Tibial nerve (tissue), 4 donors: Measurements from ENCODE around the gene BAIAP2. TPM values are rescaled to one million over a fixed set of nuclear protein-coding genes. Genes with fewer than 3 reads are reported as not detected.

Experiments used
- DNase-seq, 2 donors: peaks; one replicate each; pipeline ENCODE4 v3.0.0-alpha.2; 2019; ENCODE audit warnings: low spot score in 2 of 2
- H3K27ac ChIP-seq, 4 donors: fragments of 200-600 bp; sonication (generic) in 3 of 4; one replicate each; pipeline ENCODE4 v1.5.1; 2017 to 2019; ENCODE audit warnings: mild to moderate bottlenecking in 1 of 4
- H3K27me3 ChIP-seq, 2 donors: fragments of 200-600 bp; sonication (generic) in 1 of 2; one replicate each; pipeline versions ENCODE4 v1.5.1 to v1.6.0; 2017 to 2019
- H3K36me3 ChIP-seq, 3 donors: fragments of 200-600 bp; sonication (generic); one replicate each; pipeline ENCODE4 v1.5.1; 2018 to 2019
- H3K4me1 ChIP-seq, 4 donors: fragments of 200-600 bp; sonication (generic) in 3 of 4; one replicate each; pipeline ENCODE4 v1.5.1; 2017 to 2019
- H3K4me3 ChIP-seq, 4 donors: fragments of 200-600 bp; sonication (generic) in 3 of 4; one replicate each; pipeline ENCODE4 v1.5.1; 2017 to 2019; ENCODE audit warnings: mild to moderate bottlenecking in 1 of 4, moderate library complexity in 1 of 4
- H3K9me3 ChIP-seq, 4 donors: fragments of 200-600 bp; sonication (generic) in 3 of 4; one replicate each; pipeline ENCODE4 v1.5.1; 2017 to 2019
- CTCF ChIP-seq, 5 experiments: fragments of 200-600 bp in 3 of 5; fragments of 450-650 bp in 2 of 5; sonication (generic) in 3 of 5; IDR thresholded peaks; one replicate each; pipeline ENCODE4 v1.5.1; 2016 to 2019; ENCODE audit warnings: antibody characterized with exemption in 5 of 5, mild to moderate bottlenecking in 3 of 5, moderate library complexity in 2 of 5
- EP300 ChIP-seq, 2 donors: sonication (generic); formaldehyde crosslinking; IDR thresholded peaks; one replicate each; pipeline ENCODE4 v1.6.1; 2017; ENCODE audit warnings: antibody characterized with exemption in 2 of 2, mild to moderate bottlenecking in 1 of 2
- POLR2A ChIP-seq, 2 donors: fragments of 450-650 bp; IDR thresholded peaks; one replicate each; pipeline ENCODE4 v1.6.1; 2017; ENCODE audit warnings: antibody characterized with exemption in 2 of 2, mild to moderate bottlenecking in 2 of 2, moderate library complexity in 2 of 2
- WGBS, 2 donors: methylation state at CpG; one replicate each; pipeline ENCODE4 v1.1.5; 2018; 5-methylcytosine and 5-hydroxymethylcytosine counted together
- total RNA-seq, 4 donors: library from RNA; depleted of rRNA; stranded (reverse); fragments of >200 nt; gene quantifications; one replicate each; pipeline ENCODE4 v1.1.0, GENCODE V29; 2016

The BAIAP2 gene
- total RNA-seq, 4 donors from 2014 or later: 49.5 to 81.2 (median 66.9) TPM

DNA sequence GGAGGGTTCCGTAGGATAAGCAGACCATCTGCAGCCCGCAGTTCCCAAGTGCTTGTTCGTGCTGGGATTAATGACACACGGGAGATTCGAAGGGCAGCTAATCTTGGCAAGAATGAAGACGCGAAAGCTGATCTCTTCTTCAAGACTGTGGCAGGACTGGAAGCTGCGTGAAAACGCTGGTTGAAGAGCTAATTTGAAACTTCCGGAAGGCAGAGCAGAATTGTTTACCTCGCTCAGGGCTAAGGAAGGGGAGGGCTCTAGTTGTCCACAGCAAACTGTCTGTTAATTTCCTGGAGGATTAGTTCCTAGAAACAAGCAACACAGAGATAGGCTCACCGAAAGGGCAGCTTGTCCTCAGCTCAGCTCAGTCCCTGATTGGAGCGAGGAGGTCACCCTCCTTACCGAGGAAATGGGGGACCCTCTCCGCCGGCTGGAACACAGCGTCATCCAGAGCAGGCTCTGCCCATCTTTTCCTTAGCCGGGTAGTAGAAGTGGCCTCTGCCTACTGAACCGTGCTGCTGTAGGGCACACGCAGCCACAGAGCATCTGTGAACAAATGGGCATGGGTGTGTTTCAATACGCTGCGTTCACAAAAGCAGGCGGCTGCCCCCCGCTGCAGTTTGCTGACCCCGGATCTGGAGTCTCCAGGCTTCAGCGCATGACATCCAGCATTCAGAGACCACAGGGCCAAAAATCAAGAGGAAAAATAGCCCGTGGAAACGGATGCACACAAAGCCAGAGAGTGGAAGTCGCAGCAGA lies 16.7 kb upstream of the BAIAP2 start:
- peak overlapping the region; percentile 10 to 94 (median 78) for H3K27ac ChIP-seq
- no peak for DNase-seq
- peaks cover 0 to 2% (median 0%) of the 10 kb centered on the region in 4 donors for H3K9me3 ChIP-seq
- H3K4me3 ChIP-seq: peak overlapping the region; percentile 0 to 38 (median 25)
- 3 to 4% methylated on average over 29 of the region's 29 CpGs for WGBS, 2 donors
- H3K27me3 ChIP-seq: no peaks in the 10 kb centered on the region
- peaks cover 0 to 50% (median 18%) of the 10 kb centered on the region in 4 donors for H3K4me1 ChIP-seq
- no peaks in the 10 kb centered on the region for H3K36me3 ChIP-seq
- TF ChIP-seq EP300 (IDR thresholded peaks at IDR 0.05) (peak in 1 of 2 donors; percentile 64), POLR2A (IDR thresholded peaks at IDR 0.05) (no peak), CTCF (IDR thresholded peaks at IDR 0.05) (peak in 1 of 5 experiments; percentile 19)

DNA sequence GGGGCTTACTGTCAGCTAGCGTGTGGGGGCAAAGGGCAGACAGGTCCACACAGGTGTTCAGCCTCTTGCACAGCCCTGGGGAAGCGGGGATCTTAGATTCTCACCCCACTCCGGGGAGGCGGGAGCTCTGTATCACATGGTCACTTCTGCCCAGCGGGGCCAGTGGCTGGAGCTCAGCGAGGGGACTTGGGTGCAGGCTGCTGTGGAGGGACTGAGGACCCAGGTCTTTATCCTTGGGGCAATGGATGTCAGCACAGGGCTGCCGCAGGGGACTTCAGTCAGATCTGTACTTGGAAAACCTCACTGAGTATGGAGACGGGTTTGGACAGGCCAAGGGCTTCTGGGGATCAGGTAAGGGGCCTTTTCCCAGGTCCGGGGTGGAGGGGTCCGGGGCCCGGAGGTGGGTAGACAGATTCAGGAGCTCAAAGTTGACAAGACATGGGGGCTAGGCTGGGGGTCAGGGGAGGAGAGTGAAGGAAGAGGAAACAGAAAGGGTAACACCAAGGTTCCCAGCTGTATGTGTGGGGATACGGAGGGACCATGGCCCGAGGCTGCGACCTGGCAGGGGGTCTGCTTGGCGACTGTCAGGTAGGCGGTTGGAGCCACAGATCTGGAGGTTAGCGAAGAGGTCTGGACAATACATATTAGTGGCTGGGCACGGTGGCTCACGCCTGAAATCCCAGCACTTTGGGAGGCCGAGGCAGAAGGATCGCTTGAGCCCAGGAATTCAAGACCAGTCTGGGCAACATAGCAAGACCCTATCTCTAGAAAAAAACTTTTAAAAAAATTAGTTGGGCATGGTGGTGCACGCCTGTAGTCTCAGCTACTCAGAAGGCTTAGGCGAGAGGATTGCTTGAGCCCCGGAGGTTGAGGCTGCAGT lies 15.1 kb upstream of the BAIAP2 start:
- 90 to 94% methylated on average over 22 of the region's 24 CpGs for WGBS, 2 donors
- Histone ChIP-seq H3K4me3 (no peak overlapping the region), H3K9me3 (peaks cover 0 to 2% (median 0%) of the 10 kb centered on the region in 4 donors), H3K36me3 (no peaks in the 10 kb centered on the region), H3K4me1 (peaks cover 0 to 66% (median 27%) of the 10 kb centered on the region in 4 donors), H3K27me3 (no peaks in the 10 kb centered on the region), H3K27ac (peak overlapping the region in 2 of 4 donors; percentile 87 to 94)
- TF ChIP-seq EP300 (IDR thresholded peaks at IDR 0.05): no peak
- no peak for TF ChIP-seq POLR2A (IDR thresholded peaks at IDR 0.05)
- no peak for TF ChIP-seq CTCF (IDR thresholded peaks at IDR 0.05)
- DNase-seq: no peak

DNA sequence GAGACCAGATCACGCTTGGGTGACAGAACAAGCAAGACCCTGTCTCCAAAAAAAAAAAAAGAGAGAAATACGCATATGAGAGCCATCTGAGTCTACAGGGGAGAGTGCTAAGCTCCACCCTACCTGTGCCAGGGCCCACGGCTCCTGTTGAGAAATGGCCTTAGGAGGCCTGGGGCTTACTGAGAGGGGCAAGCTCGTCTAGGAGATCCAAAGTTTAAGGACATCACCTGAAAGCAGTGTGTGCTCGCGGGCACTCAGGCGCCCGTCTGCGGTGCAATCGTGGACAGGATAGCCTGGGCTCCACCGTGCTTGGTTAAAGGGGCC lies 14.5 kb upstream of the BAIAP2 start:
- H3K4me1 ChIP-seq: peaks cover 0 to 72% (median 30%) of the 10 kb centered on the region in 4 donors
- H3K27me3 ChIP-seq: no peaks in the 10 kb centered on the region
- TF ChIP-seq EP300 (IDR thresholded peaks at IDR 0.05): no peak
- TF ChIP-seq POLR2A (IDR thresholded peaks at IDR 0.05): no peak
- no peak for TF ChIP-seq CTCF (IDR thresholded peaks at IDR 0.05)
- H3K36me3 ChIP-seq: no peaks in the 10 kb centered on the region
- H3K27ac ChIP-seq: peak overlapping the region in 2 of 4 donors; percentile 83 to 87
- DNase-seq: no peak
- 90 to 93% methylated on average over 11 of the region's 11 CpGs for WGBS, 2 donors
- H3K9me3 ChIP-seq: peaks cover 0 to 2% (median 0%) of the 10 kb centered on the region in 4 donors
- no peak overlapping the region for H3K4me3 ChIP-seq

GRCh38 chr17:81020767-81021497 lies 14.0 kb upstream of the BAIAP2 start:
- H3K36me3 ChIP-seq: no peaks in the 10 kb centered on the region
- 34 to 43% methylated on average over 14 to 23 of the region's 24 CpGs for WGBS, 2 donors
- TF ChIP-seq EP300 (IDR thresholded peaks at IDR 0.05) (peak in 1 of 2 donors; percentile 32), POLR2A (IDR thresholded peaks at IDR 0.05) (no peak), CTCF (IDR thresholded peaks at IDR 0.05) (peak in 1 of 5 experiments; percentile 10)
- no peak overlapping the region for H3K4me3 ChIP-seq
- peak overlapping the region in 3 of 4 donors; percentile 63 to 87 (median 83) for H3K27ac ChIP-seq
- peaks cover 0 to 2% (median 0%) of the 10 kb centered on the region in 4 donors for H3K9me3 ChIP-seq
- no peak for DNase-seq
- peaks cover 0 to 77% (median 34%) of the 10 kb centered on the region in 4 donors for H3K4me1 ChIP-seq
- peaks cover 0 to under 1% of the 10 kb centered on the region in 2 donors for H3K27me3 ChIP-seq
